ENCODE data around the gene TMEM244.
"Not testable (repeated sequence)": the region's sequence is repeated elsewhere in the genome, so short reads cannot be mapped to it uniquely, and the experiment has no call there.

The TMEM244 gene

GRCh38 chr6:129867403-129867802 lies 6.3 kb upstream of the TMEM244 start:
- in situ Hi-C loops (cut with HindIII; ENCODE audit: low sequenced_read_pairs): no loop called here

GRCh38 chr6:129866688-129867087 lies 5.6 kb upstream of the TMEM244 start:
- in situ Hi-C loops (cut with HindIII; ENCODE audit: low sequenced_read_pairs): no loop called here

- in situ Hi-C loops (cut with HindIII; ENCODE audit: low sequenced_read_pairs): no loop called here
Measured at GRCh38 chr6:129866256-129866655, 5.1 kb upstream of the TMEM244 start.

GRCh38 chr6:129865013-129865412 lies 3.9 kb upstream of the TMEM244 start:
- in situ Hi-C loops (cut with HindIII; ENCODE audit: low sequenced_read_pairs): no loop called here

- in situ Hi-C loops (cut with HindIII; ENCODE audit: low sequenced_read_pairs): no loop called here
Measured at GRCh38 chr6:129863664-129864063, 2.5 kb upstream of the TMEM244 start.

GRCh38 chr6:129859524-129859923 lies 1.6 kb downstream of the TMEM244 start:
- in situ Hi-C loops (cut with HindIII; ENCODE audit: low sequenced_read_pairs): no loop called here

GRCh38 chr6:129857838-129858237 lies 3.3 kb downstream of the TMEM244 start:
- in situ Hi-C loops (cut with HindIII; ENCODE audit: low sequenced_read_pairs): no loop called here

- in situ Hi-C loops (cut with HindIII; ENCODE audit: low sequenced_read_pairs): no loop called here
Measured at GRCh38 chr6:129853996-129854711, 7.0 kb downstream of the TMEM244 start.

GRCh38 chr6:129852257-129852858 lies 8.8 kb downstream of the TMEM244 start:
- in situ Hi-C loops (cut with HindIII; ENCODE audit: low sequenced_read_pairs): no loop called here

GRCh38 chr6:129849456-129849855 lies 11.7 kb downstream of the TMEM244 start:
- in situ Hi-C loops (cut with HindIII; ENCODE audit: low sequenced_read_pairs): no loop called here

- in situ Hi-C loops (cut with HindIII; ENCODE audit: low sequenced_read_pairs): no loop called here
Measured at GRCh38 chr6:129846761-129847160, 14.4 kb downstream of the TMEM244 start.

GRCh38 chr6:129845696-129846095 lies 15.4 kb downstream of the TMEM244 start:
- in situ Hi-C loops (cut with HindIII; ENCODE audit: low sequenced_read_pairs): no loop called here

GRCh38 chr6:129844118-129844891 lies 16.8 kb downstream of the TMEM244 start:
- in situ Hi-C loops (cut with HindIII; ENCODE audit: low sequenced_read_pairs): no loop called here

- in situ Hi-C loops (cut with HindIII; ENCODE audit: low sequenced_read_pairs): no loop called here
Measured at GRCh38 chr6:129843573-129843972, 17.5 kb downstream of the TMEM244 start.

GRCh38 chr6:129842881-129843409 lies 18.2 kb downstream of the TMEM244 start:
- in situ Hi-C loops (cut with HindIII; ENCODE audit: low sequenced_read_pairs): no loop called here

GRCh38 chr6:129842137-129842536 lies 19.0 kb downstream of the TMEM244 start:
- in situ Hi-C loops (cut with HindIII; ENCODE audit: low sequenced_read_pairs): no loop called here

- in situ Hi-C loops (cut with HindIII; ENCODE audit: low sequenced_read_pairs): not testable (repeated sequence)
Measured at GRCh38 chr6:129839562-129839961, 21.6 kb downstream of the TMEM244 start.

GRCh38 chr6:129835691-129836090 lies 25.4 kb downstream of the TMEM244 start:
- in situ Hi-C loops (cut with HindIII; ENCODE audit: low sequenced_read_pairs): no loop called here

GRCh38 chr6:129832299-129832698 lies 28.8 kb downstream of the TMEM244 start:
- in situ Hi-C loops (cut with HindIII; ENCODE audit: low sequenced_read_pairs): no loop called here

- in situ Hi-C loops (cut with HindIII; ENCODE audit: low sequenced_read_pairs): no loop called here
Measured at GRCh38 chr6:129828229-129828628, 32.9 kb downstream of the TMEM244 start.

- in situ Hi-C loops (cut with HindIII; ENCODE audit: low sequenced_read_pairs): no loop called here
Measured at GRCh38 chr6:129818251-129818650, 42.9 kb downstream of the TMEM244 start.

GRCh38 chr6:129817821-129818220 lies 43.3 kb downstream of the TMEM244 start:
- in situ Hi-C loops (cut with HindIII; ENCODE audit: low sequenced_read_pairs): no loop called here

All from endothelial cell of hepatic sinusoid (primary cell).